Stimulated activated naive B cell treated with anti-CD40 and anti-IgM and Interleukin-4, amounts not matched to agents 10 μg/mL and 1 μg/mL and 100 μg/mL, for 72 hours (primary cell): Measurements from ENCODE around the gene C17orf107.
"Not testable (repeated sequence)": the region's sequence is repeated elsewhere in the genome, so short reads cannot be mapped to it uniquely, and the experiment has no call there.

Experiments used
- ATAC-seq, 2 donors: fragments of 150-1000 bp; cut with Tn5 transposase; replicated peaks; 2 replicates each; pipeline ENCODE4 v1.10.0; 2021; ENCODE audit warnings: moderate library complexity in 1 of 2
- DNase-seq: peaks from one replicate; pipeline ENCODE4 v3.0.0; 2021
- H3K27ac Mint-ChIP-seq: one replicate; pipeline ENCODE4 v1.8.0; 2022; ENCODE audit warnings: mild to moderate bottlenecking, mixed read lengths
- H3K27me3 Mint-ChIP-seq, 2 donors: one replicate each; pipeline ENCODE4 v1.8.0; 2022; ENCODE audit warnings: mixed read lengths in 2 of 2
- H3K36me3 Mint-ChIP-seq, 2 donors: one replicate each; pipeline ENCODE4 v1.8.0; 2022; ENCODE audit warnings: mixed read lengths in 2 of 2, mild to moderate bottlenecking in 1 of 2
- H3K4me1 Mint-ChIP-seq, 2 donors: one replicate each; pipeline ENCODE4 v1.8.0; 2022; ENCODE audit warnings: mixed read lengths in 2 of 2, mild to moderate bottlenecking in 1 of 2
- H3K4me3 Mint-ChIP-seq, 2 donors: one replicate each; pipeline ENCODE4 v1.8.0; 2022; ENCODE audit warnings: mild to moderate bottlenecking in 2 of 2, mixed read lengths in 2 of 2, moderate library complexity in 1 of 2
- H3K9me3 Mint-ChIP-seq, 2 donors: one replicate each; pipeline ENCODE4 v1.8.0; 2022; ENCODE audit warnings: mixed read lengths in 2 of 2, mild to moderate bottlenecking in 1 of 2

The C17orf107 gene

GRCh38 chr17:4921320-4921719 is 22.0 kb downstream of the C17orf107 start:
- Mint-ChIP-seq H3K27ac (no peak overlapping the region), H3K4me1 (peaks cover 0 to under 1% of the 10 kb centered on the region in 2 donors), H3K9me3 (no peaks in the 10 kb centered on the region), H3K4me3 (no peak overlapping the region), H3K36me3 (peaks cover under 1 to 2% of the 10 kb centered on the region in 2 donors), H3K27me3 (no peaks in the 10 kb centered on the region)
- DNase-seq: no peak
- ATAC-seq: no peak

GRCh38 chr17:4926577-4927335 is 27.4 kb downstream of the C17orf107 start:
- not testable (repeated sequence) for H3K9me3 Mint-ChIP-seq, DNase-seq, H3K27me3 Mint-ChIP-seq, ATAC-seq, H3K4me3 Mint-ChIP-seq, H3K27ac Mint-ChIP-seq
- peaks cover 21 to 31% of the 10 kb centered on the region in 2 donors for H3K36me3 Mint-ChIP-seq
- H3K4me1 Mint-ChIP-seq: peaks cover 12 to 14% of the 10 kb centered on the region in 2 donors

- H3K27me3 Mint-ChIP-seq: peaks cover 9 to 14% of the 10 kb centered on the region in 2 donors
- peaks cover 26 to 36% of the 10 kb centered on the region in 2 donors for H3K4me1 Mint-ChIP-seq
- no peaks in the 10 kb centered on the region for H3K9me3 Mint-ChIP-seq
- DNase-seq (no peak), ATAC-seq (no peak)
- H3K36me3 Mint-ChIP-seq: peaks cover 22 to 42% of the 10 kb centered on the region in 2 donors
- no peak overlapping the region for H3K27ac Mint-ChIP-seq
- no peak overlapping the region for H3K4me3 Mint-ChIP-seq
Measured at GRCh38 chr17:4928881-4929280, 29.5 kb downstream of the C17orf107 start.

GRCh38 chr17:4931963-4932362 is 32.6 kb downstream of the C17orf107 start, which contains the start of gene GP1BA:
Gene GP1BA (plus strand): TSS chr17:4932277. CDS start chr17:4932605, 328 bp downstream.
- H3K9me3 Mint-ChIP-seq: no peaks in the 10 kb centered on the region
- DNase-seq: no peak

GRCh38 chr17:4932756-4933155 is 33.4 kb downstream of the C17orf107 start:
- Mint-ChIP-seq H3K9me3 (no peaks in the 10 kb centered on the region), H3K27ac (no peak overlapping the region), H3K4me3 (no peak overlapping the region), H3K4me1 (peaks cover 34 to 54% of the 10 kb centered on the region in 2 donors), H3K36me3 (peaks cover 43 to 68% of the 10 kb centered on the region in 2 donors), H3K27me3 (peaks cover 17 to 21% of the 10 kb centered on the region in 2 donors)
- DNase-seq: no peak
- ATAC-seq: peak in 1 of 2 donors; percentile 33

More at GRCh38 chr17:4931963-4932362, 32.6 kb downstream of the C17orf107 start, which contains the start of gene GP1BA:
- peaks cover 17 to 21% of the 10 kb centered on the region in 2 donors for H3K27me3 Mint-ChIP-seq
- H3K27ac Mint-ChIP-seq: peak within 1 kb of the TSS; percentile 75
- peaks cover 32 to 49% of the 10 kb centered on the region in 2 donors for H3K4me1 Mint-ChIP-seq
- H3K4me3 Mint-ChIP-seq: peak within 1 kb of the TSS; percentile 26 to 54
- H3K36me3 Mint-ChIP-seq: peaks cover 38 to 60% of the 10 kb centered on the region in 2 donors
- ATAC-seq: peak; percentile 58 to 81

GRCh38 chr17:4933646-4934045 is 34.3 kb downstream of the C17orf107 start:
- Mint-ChIP-seq H3K4me3 (peak overlapping the region; percentile 1 to 10), H3K36me3 (peaks cover 40 to 69% of the 10 kb centered on the region in 2 donors), H3K27ac (no peak overlapping the region), H3K9me3 (no peaks in the 10 kb centered on the region), H3K27me3 (peaks cover 17 to 21% of the 10 kb centered on the region in 2 donors), H3K4me1 (peaks cover 40 to 61% of the 10 kb centered on the region in 2 donors)
- DNase-seq (no peak), ATAC-seq (no peak)

- peaks cover 17 to 21% of the 10 kb centered on the region in 2 donors for H3K27me3 Mint-ChIP-seq
- DNase-seq (no peak), ATAC-seq (peak; percentile 33 to 45)
- peak overlapping the region; percentile 1 to 10 for H3K4me3 Mint-ChIP-seq
- H3K4me1 Mint-ChIP-seq: peaks cover 42 to 67% of the 10 kb centered on the region in 2 donors
- H3K36me3 Mint-ChIP-seq: peaks cover 37 to 67% of the 10 kb centered on the region in 2 donors
- peak overlapping the region; percentile 49 for H3K27ac Mint-ChIP-seq
- H3K9me3 Mint-ChIP-seq: no peaks in the 10 kb centered on the region
Measured at GRCh38 chr17:4934173-4934979, 35.0 kb downstream of the C17orf107 start.

GRCh38 chr17:4935650-4936049 is 36.3 kb downstream of the C17orf107 start:
- Mint-ChIP-seq H3K27ac (no peak overlapping the region), H3K9me3 (no peaks in the 10 kb centered on the region), H3K27me3 (peaks cover 17 to 21% of the 10 kb centered on the region in 2 donors), H3K4me3 (no peak overlapping the region), H3K36me3 (peaks cover 34 to 61% of the 10 kb centered on the region in 2 donors), H3K4me1 (peaks cover 41 to 66% of the 10 kb centered on the region in 2 donors)
- no peak for DNase-seq
- ATAC-seq: no peak

GRCh38 chr17:4936436-4936835 is 37.1 kb downstream of the C17orf107 start:
- Mint-ChIP-seq H3K9me3 (no peaks in the 10 kb centered on the region), H3K36me3 (peaks cover 35 to 61% of the 10 kb centered on the region in 2 donors), H3K27ac (peak overlapping the region; percentile 52), H3K4me1 (peaks cover 41 to 66% of the 10 kb centered on the region in 2 donors), H3K4me3 (no peak overlapping the region), H3K27me3 (peaks cover 17 to 21% of the 10 kb centered on the region in 2 donors)
- no peak for ATAC-seq
- DNase-seq: no peak

GRCh38 chr17:4937553-4937952 is 38.2 kb downstream of the C17orf107 start:
- Mint-ChIP-seq H3K4me3 (no peak overlapping the region), H3K27me3 (peaks cover 17 to 20% of the 10 kb centered on the region in 2 donors), H3K36me3 (peaks cover 40 to 65% of the 10 kb centered on the region in 2 donors), H3K9me3 (no peaks in the 10 kb centered on the region), H3K4me1 (peaks cover 45 to 66% of the 10 kb centered on the region in 2 donors), H3K27ac (no peak overlapping the region)
- ATAC-seq: no peak
- DNase-seq: no peak

- H3K27ac Mint-ChIP-seq: peak overlapping the region; percentile 49
- ATAC-seq: no peak
- peaks cover 15 to 16% of the 10 kb centered on the region in 2 donors for H3K27me3 Mint-ChIP-seq
- H3K4me1 Mint-ChIP-seq: peaks cover 45 to 66% of the 10 kb centered on the region in 2 donors
- DNase-seq: no peak
- no peaks in the 10 kb centered on the region for H3K9me3 Mint-ChIP-seq
- peaks cover 40 to 70% of the 10 kb centered on the region in 2 donors for H3K36me3 Mint-ChIP-seq
- peak overlapping the region; percentile 81 to 82 for H3K4me3 Mint-ChIP-seq
Measured at GRCh38 chr17:4938069-4938491, 38.7 kb downstream of the C17orf107 start.

- Mint-ChIP-seq H3K27ac (peak overlapping the region; percentile 85), H3K9me3 (no peaks in the 10 kb centered on the region), H3K36me3 (peaks cover 46 to 68% of the 10 kb centered on the region in 2 donors), H3K4me1 (peaks cover 43 to 66% of the 10 kb centered on the region in 2 donors), H3K4me3 (peak overlapping the region; percentile 81 to 82), H3K27me3 (peaks cover 7 to 8% of the 10 kb centered on the region in 2 donors)
- ATAC-seq: no peak
- no peak for DNase-seq
Measured at GRCh38 chr17:4938688-4939545, 39.6 kb downstream of the C17orf107 start.

GRCh38 chr17:4939546-4939795 is 40.1 kb downstream of the C17orf107 start:
- peak overlapping the region; percentile 81 to 82 for H3K4me3 Mint-ChIP-seq
- ATAC-seq (peak; percentile 2 to 3), DNase-seq (no peak)
- H3K4me1 Mint-ChIP-seq: peaks cover 43 to 66% of the 10 kb centered on the region in 2 donors
- peaks cover 49 to 68% of the 10 kb centered on the region in 2 donors for H3K36me3 Mint-ChIP-seq
- no peaks in the 10 kb centered on the region for H3K9me3 Mint-ChIP-seq
- H3K27me3 Mint-ChIP-seq: peaks cover under 1 to 2% of the 10 kb centered on the region in 2 donors
- peak overlapping the region; percentile 85 for H3K27ac Mint-ChIP-seq
